Measurements from ENCODE around the gene IFT80. TPM values are rescaled to one million over a fixed set of nuclear protein-coding genes. Genes with fewer than 3 reads are reported as not detected.

Gene IFT80
- total RNA-seq, 1 experiment from 2014 or later, result 20.2 TPM

DNA sequence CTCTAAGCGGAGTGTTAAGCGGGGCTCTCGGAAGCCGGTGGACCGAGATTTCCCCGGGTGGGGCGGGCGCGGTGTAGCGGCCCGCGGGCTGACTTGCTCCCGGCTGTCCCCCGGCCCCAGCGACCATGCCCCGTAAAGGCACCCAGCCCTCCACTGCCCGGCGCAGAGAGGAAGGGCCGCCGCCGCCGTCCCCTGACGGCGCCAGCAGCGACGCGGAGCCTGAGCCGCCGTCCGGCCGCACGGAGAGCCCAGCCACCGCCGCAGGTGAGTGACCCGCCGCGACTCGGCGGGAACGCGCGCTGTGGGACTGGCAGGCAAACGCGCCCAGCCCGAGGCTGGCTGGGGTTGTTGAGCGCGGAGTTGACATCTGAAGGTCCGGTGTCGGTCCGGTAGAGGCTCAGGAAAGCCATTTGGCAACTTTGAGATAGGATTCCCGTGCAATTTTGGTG lies 1.7 kb upstream of the IFT80 start:
- H3K4me3 ChIP-seq (ENCODE audit: low read depth, low read length, poor library complexity, severe bottlenecking), result peak overlapping the region; percentile 69
- intact Hi-C loops (cut with micrococcal nuclease; ENCODE audit: unreplicated experiment), result no loop called here
- peak overlapping the region; percentile 96 for H3K27ac ChIP-seq (ENCODE audit: low read depth, low read length, poor library complexity, severe bottlenecking)
- ChIA-PET POLR2A (ENCODE audit: low non-redundant PET) (no interaction called here), CTCF (no interaction called here)
- BruUV-seq (replicated peaks), result no TSS peak
- DNase-seq (ENCODE audit: low spot score), result no peak
- H3K27me3 ChIP-seq (replicated peaks; ENCODE audit: insufficient read depth, low read depth, low read length, poor library complexity), result no peaks in the 10 kb centered on the region
- H3K9me3 ChIP-seq (ENCODE audit: low read depth, low read length, poor library complexity, severe bottlenecking), result no peaks in the 10 kb centered on the region
- peaks cover 29% of the 10 kb centered on the region for H3K36me3 ChIP-seq (ENCODE audit: insufficient read depth, low read length, poor library complexity, severe bottlenecking)
- peaks cover 21% of the 10 kb centered on the region for H3K4me1 ChIP-seq (ENCODE audit: insufficient read depth, low read length, poor library complexity, severe bottlenecking)
- TF ChIP-seq, protein P1, sequence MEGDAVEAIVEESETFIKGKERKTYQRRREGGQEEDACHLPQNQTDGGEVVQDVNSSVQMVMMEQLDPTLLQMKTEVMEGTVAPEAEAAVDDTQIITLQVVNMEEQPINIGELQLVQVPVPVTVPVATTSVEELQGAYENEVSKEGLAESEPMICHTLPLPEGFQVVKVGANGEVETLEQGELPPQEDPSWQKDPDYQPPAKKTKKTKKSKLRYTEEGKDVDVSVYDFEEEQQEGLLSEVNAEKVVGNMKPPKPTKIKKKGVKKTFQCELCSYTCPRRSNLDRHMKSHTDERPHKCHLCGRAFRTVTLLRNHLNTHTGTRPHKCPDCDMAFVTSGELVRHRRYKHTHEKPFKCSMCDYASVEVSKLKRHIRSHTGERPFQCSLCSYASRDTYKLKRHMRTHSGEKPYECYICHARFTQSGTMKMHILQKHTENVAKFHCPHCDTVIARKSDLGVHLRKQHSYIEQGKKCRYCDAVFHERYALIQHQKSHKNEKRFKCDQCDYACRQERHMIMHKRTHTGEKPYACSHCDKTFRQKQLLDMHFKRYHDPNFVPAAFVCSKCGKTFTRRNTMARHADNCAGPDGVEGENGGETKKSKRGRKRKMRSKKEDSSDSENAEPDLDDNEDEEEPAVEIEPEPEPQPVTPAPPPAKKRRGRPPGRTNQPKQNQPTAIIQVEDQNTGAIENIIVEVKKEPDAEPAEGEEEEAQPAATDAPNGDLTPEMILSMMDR (conservative IDR thresholded peaks at IDR 0.05; ENCODE audit: low read depth, low read length), result no peak
- TF ChIP-seq EZH2 (IDR thresholded peaks at IDR 0.05; ENCODE audit: borderline replicate concordance, low read depth, low read length, poor library complexity, severe bottlenecking), result no peak

DNA sequence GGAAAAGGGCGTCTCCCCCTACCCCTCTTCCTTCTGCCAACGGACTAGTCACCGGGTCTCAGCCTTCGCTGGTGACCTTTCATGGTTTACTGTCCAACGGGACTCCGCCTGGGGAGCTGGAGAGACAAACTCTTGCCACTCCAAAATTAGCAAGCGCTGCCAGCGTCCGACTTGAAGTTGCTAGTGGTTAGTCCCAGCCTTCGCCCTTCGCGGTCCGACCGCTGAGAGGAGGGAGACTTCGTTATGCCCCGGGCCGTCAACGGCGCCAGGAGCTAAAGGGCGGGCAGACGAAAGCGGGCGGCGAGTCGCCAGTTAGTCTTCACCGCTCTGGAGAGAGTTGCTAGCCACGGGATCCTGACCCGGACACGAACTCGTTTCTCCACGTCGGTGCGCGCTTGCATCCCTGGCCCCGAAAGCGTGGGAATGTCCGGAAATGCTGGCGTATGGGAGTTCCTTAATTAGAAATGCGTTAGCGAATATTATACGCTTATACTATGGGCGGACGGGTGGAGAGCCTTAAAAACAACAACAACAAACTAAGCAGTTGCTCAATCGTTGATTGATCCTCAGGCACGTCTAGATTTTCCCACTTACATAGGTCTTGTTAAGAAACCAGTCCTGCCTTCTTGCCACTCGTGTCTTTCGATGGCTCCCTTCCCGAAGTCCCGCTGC lies 1.1 kb upstream of the IFT80 start:
- H3K27ac ChIP-seq (ENCODE audit: low read depth, low read length, poor library complexity, severe bottlenecking), result peak overlapping the region; percentile 96
- no peaks in the 10 kb centered on the region for H3K9me3 ChIP-seq (ENCODE audit: low read depth, low read length, poor library complexity, severe bottlenecking)
- H3K27me3 ChIP-seq (replicated peaks; ENCODE audit: insufficient read depth, low read depth, low read length, poor library complexity), result no peaks in the 10 kb centered on the region
- H3K4me1 ChIP-seq (ENCODE audit: insufficient read depth, low read length, poor library complexity, severe bottlenecking), result peaks cover 25% of the 10 kb centered on the region
- peak overlapping the region; percentile 69 for H3K4me3 ChIP-seq (ENCODE audit: low read depth, low read length, poor library complexity, severe bottlenecking)
- no peak for TF ChIP-seq EZH2 (IDR thresholded peaks at IDR 0.05; ENCODE audit: borderline replicate concordance, low read depth, low read length, poor library complexity, severe bottlenecking)
- TF ChIP-seq, protein P1 (conservative IDR thresholded peaks at IDR 0.05; ENCODE audit: low read depth, low read length), result no peak
- intact Hi-C loops (cut with micrococcal nuclease; ENCODE audit: unreplicated experiment), result no loop called here
- ChIA-PET POLR2A (ENCODE audit: low non-redundant PET) (no interaction called here), CTCF (no interaction called here)
- DNase-seq (ENCODE audit: low spot score), result peak; percentile 52
- peaks cover 24% of the 10 kb centered on the region for H3K36me3 ChIP-seq (ENCODE audit: insufficient read depth, low read length, poor library complexity, severe bottlenecking)
- no TSS peak for BruUV-seq (replicated peaks)

DNA sequence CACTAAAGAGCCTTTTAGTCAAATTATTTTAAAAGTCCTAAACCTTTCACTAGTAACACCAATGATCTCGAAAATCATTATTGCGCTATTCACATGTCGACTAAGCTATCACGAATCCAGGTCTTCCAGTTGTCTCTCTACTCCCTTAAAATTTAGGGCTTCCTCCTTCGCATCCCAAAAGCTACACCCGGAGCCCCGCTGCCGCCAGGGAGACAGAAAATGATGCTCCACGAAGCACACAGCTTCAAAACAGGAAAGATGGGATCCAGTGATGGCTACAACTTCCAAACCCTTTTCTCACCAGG lies 253 bp downstream of the IFT80 start:
- ChIA-PET POLR2A (ENCODE audit: low non-redundant PET) (no interaction called here), CTCF (no interaction called here)
- Histone ChIP-seq H3K36me3 (ENCODE audit: insufficient read depth, low read length, poor library complexity, severe bottlenecking) (peaks cover 10% of the 10 kb centered on the region), H3K4me3 (ENCODE audit: low read depth, low read length, poor library complexity, severe bottlenecking) (peak overlapping the region; percentile 69), H3K4me1 (ENCODE audit: insufficient read depth, low read length, poor library complexity, severe bottlenecking) (peaks cover 19% of the 10 kb centered on the region), H3K27ac (ENCODE audit: low read depth, low read length, poor library complexity, severe bottlenecking) (peak overlapping the region; percentile 96), H3K27me3 (replicated peaks; ENCODE audit: insufficient read depth, low read depth, low read length, poor library complexity) (no peaks in the 10 kb centered on the region), H3K9me3 (ENCODE audit: low read depth, low read length, poor library complexity, severe bottlenecking) (no peaks in the 10 kb centered on the region)
- intact Hi-C loops (cut with micrococcal nuclease; ENCODE audit: unreplicated experiment), result no loop called here
- no peak for DNase-seq (ENCODE audit: low spot score)
- TF ChIP-seq, protein P1 (conservative IDR thresholded peaks at IDR 0.05; ENCODE audit: low read depth, low read length), result no peak
- no peak for TF ChIP-seq EZH2 (IDR thresholded peaks at IDR 0.05; ENCODE audit: borderline replicate concordance, low read depth, low read length, poor library complexity, severe bottlenecking)
- BruUV-seq (replicated peaks), result TSS peak; percentile 65

Data from A673 (cell line).